HG03354 (cell line): ENCODE measurements around the gene UQCRQ.

Experiments
- ATAC-seq: cut with Tn5 transposase; IDR thresholded peaks from one replicate; pipeline ENCODE4 v1.9.1; 2021; ENCODE audit warnings: mild to moderate bottlenecking; ENCODE audit not compliant: unreplicated experiment, poor library complexity, severe bottlenecking

UQCRQ gene

GRCh38 chr5:132898094-132898493, 31.7 kb downstream of the UQCRQ start:
- ATAC-seq: no peak

DNA sequence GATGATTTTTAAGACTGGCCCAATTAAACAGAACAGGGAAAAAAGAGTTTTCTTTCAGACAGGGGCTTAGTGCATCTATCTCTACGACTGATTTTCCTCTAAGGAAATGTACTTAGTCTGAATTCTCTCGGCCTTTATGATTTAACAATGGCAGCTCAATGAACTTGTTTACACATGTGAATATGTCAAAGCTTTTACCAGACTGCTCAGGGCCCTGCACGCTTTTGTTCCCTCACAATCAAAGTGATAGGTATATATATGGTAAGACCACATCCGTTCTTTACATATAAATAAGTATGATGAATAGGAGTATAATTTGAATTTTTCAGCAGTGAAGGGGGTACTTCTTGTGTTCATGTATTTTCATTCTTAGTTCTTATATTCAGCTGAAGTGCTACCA, 34.6 kb downstream of the UQCRQ start:
- ATAC-seq: no peak

- ATAC-seq: no peak
Measured at GRCh38 chr5:132901730-132902129, 35.3 kb downstream of the UQCRQ start.

DNA sequence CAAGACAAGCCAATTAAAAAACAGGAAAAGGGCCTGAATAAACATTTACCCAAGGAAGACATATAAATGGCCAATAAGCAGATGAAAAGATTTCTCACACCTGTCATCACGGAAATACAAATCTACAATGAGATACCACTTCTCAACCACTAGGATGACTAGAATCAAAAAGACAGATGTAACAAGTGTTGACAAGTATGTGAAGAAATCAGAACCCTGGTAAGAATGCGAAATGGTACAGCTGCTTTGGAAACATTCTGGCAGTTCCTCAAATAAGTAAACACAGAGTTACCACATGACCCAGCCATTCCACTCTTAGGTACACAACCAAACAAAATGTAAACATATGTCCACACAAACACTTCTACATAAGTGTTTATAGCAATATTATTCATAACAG, 39.5 kb downstream of the UQCRQ start:
- ATAC-seq: no peak

DNA sequence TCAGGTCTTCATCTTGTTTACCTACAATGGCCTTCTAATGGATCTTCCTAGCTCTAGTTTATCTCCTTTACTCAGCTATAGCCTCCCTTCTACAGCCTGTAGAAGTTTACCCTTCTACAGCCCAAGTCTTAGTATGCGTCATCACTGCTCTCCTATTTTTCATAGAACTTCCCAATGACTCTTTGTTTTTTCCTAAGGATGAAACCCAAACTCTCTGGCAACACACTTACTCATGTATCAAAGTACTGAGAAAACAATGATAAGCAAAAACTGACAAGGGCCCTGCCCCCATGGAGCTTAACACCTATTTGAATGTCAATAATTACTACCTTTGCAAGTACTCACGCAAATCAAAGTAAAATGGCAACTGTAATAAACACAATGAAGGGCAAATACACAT, 40.7 kb downstream of the UQCRQ start:
- no peak for ATAC-seq

DNA sequence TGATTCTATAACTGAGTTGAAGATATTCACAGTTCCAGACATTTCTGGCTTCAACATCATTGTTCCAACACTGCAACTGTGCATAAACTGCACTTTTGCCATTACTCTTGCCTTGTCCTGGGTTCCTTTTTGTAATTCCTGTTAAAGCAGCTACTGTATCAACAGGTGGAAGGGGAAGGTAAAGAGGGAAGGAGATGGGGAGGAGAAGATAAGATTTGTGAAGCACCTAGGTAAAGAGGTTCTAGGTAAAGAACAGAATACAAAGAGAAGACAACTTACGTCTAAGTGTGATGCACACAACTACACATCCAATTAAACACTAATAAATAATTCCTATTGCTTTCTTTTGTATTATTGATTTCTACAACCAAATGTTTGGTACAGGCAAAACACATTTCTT, 43.3 kb downstream of the UQCRQ start:
- ATAC-seq: no peak

DNA sequence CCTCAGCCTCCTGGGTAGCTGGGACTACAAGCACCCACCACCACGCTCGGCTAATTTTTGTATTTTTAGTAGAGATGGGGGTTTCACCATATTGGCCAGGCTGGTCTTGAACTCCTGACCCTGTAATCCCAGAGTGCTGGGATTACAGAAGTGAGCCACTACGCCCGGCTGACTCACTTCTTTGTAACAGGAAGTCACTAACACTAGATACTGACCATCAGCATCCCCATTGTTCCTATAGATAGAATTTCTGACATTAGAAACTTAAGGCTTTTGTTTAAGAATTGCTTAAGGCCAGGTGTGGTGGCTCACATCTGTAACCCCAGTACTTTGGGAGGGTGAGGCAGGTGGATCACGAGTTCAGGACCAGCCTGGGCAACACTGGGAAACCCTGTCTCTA, 49.2 kb downstream of the UQCRQ start:
- ATAC-seq: no peak

DNA sequence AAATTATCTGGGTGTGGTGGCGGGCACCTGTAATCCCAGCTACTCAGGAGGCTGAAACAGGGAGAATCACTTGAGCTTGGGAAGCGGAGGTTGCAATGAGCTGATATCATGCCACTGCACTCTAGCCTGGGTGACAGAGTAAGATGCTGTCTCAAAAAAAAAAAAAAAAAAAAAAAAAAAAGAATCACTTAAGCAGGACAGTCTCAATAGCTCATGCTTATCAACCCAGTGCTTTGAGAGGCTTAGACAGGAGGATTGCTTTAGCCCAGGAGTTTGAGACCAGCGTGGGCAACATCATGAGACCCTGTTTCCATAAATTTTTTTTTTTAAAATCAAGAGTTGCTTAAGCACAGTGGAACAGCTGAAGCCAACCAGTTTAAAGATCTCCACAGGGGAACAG, 49.6 kb downstream of the UQCRQ start:
- ATAC-seq: no peak
